ENCODE data around the gene MTMR6. TPM values are rescaled to one million over a fixed set of nuclear protein-coding genes. Genes with fewer than 3 reads are reported as not detected.

MTMR6 gene
- total RNA-seq, 1 experiment from 2014 or later, result 10.8 TPM

DNA sequence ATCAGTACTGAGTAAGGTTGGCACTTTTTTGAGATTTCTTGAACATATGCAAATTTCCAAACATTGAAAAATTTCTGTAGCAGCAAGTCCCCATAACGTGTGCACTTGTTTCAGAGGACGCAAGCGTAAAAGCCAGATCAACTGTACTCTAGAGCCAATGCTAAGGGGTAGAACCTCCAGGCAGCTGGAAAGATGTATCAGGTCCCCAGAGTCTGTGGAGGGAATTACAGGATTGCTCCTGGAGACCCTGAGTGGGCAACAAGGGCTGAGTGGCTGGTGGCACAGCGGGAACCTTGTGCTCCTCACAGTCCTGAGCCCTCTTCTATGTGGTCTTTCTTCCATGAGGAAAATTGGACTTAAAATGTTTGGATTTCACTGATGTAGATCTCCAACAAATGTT is 61.3 kb downstream of the MTMR6 start:
- no peaks in the 10 kb centered on the region for H3F3A ChIP-seq (ENCODE audit: insufficient read depth, low read depth)
- H3K79me2 ChIP-seq (ENCODE audit: low read depth), result no peaks in the 10 kb centered on the region
- no peaks in the 10 kb centered on the region for H3K4me1 ChIP-seq (replicated peaks; ENCODE audit: insufficient read depth)
- H3K27me3 ChIP-seq (ENCODE audit: insufficient read depth, low read depth), result peaks cover 93% of the 10 kb centered on the region
- no peaks in the 10 kb centered on the region for H3K36me3 ChIP-seq (ENCODE audit: low read depth)
- H2AFZ ChIP-seq, result no peak overlapping the region
- H3K27ac ChIP-seq, result no peak overlapping the region
- intact Hi-C loops (cut with micrococcal nuclease; ENCODE audit: unreplicated experiment), result no loop called here
- H3K4me3 ChIP-seq, result no peak overlapping the region
- no peak overlapping the region for H3K4me2 ChIP-seq
- POLR2A ChIA-PET (ENCODE audit: unreplicated experiment), result no interaction called here
- no peaks in the 10 kb centered on the region for H4K20me1 ChIP-seq (ENCODE audit: insufficient read depth)
- no peak for DNase-seq
- CTCF ChIA-PET, result no interaction called here
- H3K9me3 ChIP-seq (ENCODE audit: insufficient read depth, low read depth), result 0 out of 2 replicates have a peak, but pooled peaks cover 2% of the 10 kb centered on the region
- TF ChIP-seq EZH2 (IDR thresholded peaks at IDR 0.05; ENCODE audit: low read depth), result no peak
- TF ChIP-seq, protein P1, sequence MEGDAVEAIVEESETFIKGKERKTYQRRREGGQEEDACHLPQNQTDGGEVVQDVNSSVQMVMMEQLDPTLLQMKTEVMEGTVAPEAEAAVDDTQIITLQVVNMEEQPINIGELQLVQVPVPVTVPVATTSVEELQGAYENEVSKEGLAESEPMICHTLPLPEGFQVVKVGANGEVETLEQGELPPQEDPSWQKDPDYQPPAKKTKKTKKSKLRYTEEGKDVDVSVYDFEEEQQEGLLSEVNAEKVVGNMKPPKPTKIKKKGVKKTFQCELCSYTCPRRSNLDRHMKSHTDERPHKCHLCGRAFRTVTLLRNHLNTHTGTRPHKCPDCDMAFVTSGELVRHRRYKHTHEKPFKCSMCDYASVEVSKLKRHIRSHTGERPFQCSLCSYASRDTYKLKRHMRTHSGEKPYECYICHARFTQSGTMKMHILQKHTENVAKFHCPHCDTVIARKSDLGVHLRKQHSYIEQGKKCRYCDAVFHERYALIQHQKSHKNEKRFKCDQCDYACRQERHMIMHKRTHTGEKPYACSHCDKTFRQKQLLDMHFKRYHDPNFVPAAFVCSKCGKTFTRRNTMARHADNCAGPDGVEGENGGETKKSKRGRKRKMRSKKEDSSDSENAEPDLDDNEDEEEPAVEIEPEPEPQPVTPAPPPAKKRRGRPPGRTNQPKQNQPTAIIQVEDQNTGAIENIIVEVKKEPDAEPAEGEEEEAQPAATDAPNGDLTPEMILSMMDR (conservative IDR thresholded peaks at IDR 0.05), result no peak
- H3K9me2 ChIP-seq (ENCODE audit: insufficient read depth), result no peaks in the 10 kb centered on the region
- BruUV-seq (replicated peaks), result no TSS peak

DNA sequence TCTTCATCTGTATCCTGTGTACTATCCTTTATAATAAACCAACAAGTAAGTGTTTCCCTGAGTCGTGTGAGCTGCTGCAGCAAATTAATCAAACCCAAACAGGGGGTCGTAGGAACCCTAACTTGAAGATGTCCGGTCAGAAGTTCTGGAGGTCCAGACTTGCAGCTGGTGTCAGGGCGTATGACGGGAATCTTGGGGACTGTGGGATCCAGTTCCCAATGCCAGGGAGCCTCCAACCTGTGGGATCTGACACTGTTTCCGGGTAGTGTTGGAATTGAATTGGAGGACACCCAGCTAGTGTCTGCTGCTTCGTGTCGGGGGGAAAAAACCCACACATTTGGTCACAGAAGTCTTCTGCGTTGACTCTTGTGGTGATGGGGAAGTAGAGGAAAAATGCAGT is 63.1 kb downstream of the MTMR6 start:
- Histone ChIP-seq H3K4me3 (no peak overlapping the region), H3K9me2 (ENCODE audit: insufficient read depth) (no peaks in the 10 kb centered on the region), H3K79me2 (ENCODE audit: low read depth) (no peaks in the 10 kb centered on the region), H3K4me2 (no peak overlapping the region), H3K27ac (no peak overlapping the region), H3K9me3 (ENCODE audit: insufficient read depth, low read depth) (0 out of 2 replicates have a peak, but pooled peaks cover 2% of the 10 kb centered on the region), H2AFZ (no peak overlapping the region), H3K27me3 (ENCODE audit: insufficient read depth, low read depth) (peaks cover 95% of the 10 kb centered on the region), H4K20me1 (ENCODE audit: insufficient read depth) (no peaks in the 10 kb centered on the region), H3K4me1 (replicated peaks; ENCODE audit: insufficient read depth) (no peaks in the 10 kb centered on the region), H3F3A (ENCODE audit: insufficient read depth, low read depth) (no peaks in the 10 kb centered on the region), H3K36me3 (ENCODE audit: low read depth) (no peaks in the 10 kb centered on the region)
- CTCF ChIA-PET, result no interaction called here
- intact Hi-C loops (cut with micrococcal nuclease; ENCODE audit: unreplicated experiment), result no loop called here
- TF ChIP-seq, protein P1 (conservative IDR thresholded peaks at IDR 0.05), result no peak
- no peak for TF ChIP-seq EZH2 (IDR thresholded peaks at IDR 0.05; ENCODE audit: low read depth)
- BruUV-seq (replicated peaks), result no TSS peak
- DNase-seq, result no peak
- POLR2A ChIA-PET (ENCODE audit: unreplicated experiment), result no interaction called here

DNA sequence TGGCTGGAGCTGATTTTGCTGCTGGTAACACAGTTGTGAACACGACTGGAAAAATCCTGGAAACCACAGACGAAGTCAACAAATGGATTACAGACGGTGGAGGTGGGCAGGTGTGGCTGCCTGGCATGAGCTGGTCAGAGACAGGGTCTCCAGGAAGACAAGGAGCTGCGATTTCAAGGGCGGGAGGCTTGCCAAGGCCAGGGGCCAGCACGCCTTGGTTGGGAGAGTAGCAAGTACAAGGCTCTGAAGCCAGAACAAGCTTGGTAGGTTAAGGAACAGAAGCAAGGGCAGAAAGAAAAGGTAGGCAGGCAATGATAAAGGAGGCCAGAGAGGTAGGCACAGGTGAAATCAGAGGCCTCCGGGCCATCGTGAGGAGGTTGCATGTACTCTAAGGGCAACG is 64.5 kb downstream of the MTMR6 start:
- Histone ChIP-seq H3K4me3 (no peak overlapping the region), H3K4me2 (no peak overlapping the region), H3K27me3 (ENCODE audit: insufficient read depth, low read depth) (peaks cover 95% of the 10 kb centered on the region), H3K36me3 (ENCODE audit: low read depth) (no peaks in the 10 kb centered on the region), H3K9me2 (ENCODE audit: insufficient read depth) (no peaks in the 10 kb centered on the region), H3K9me3 (ENCODE audit: insufficient read depth, low read depth) (0 out of 2 replicates have a peak, but pooled peaks cover 2% of the 10 kb centered on the region), H3K4me1 (replicated peaks; ENCODE audit: insufficient read depth) (no peaks in the 10 kb centered on the region), H2AFZ (no peak overlapping the region), H3K27ac (no peak overlapping the region), H4K20me1 (ENCODE audit: insufficient read depth) (no peaks in the 10 kb centered on the region), H3F3A (ENCODE audit: insufficient read depth, low read depth) (no peaks in the 10 kb centered on the region), H3K79me2 (ENCODE audit: low read depth) (no peaks in the 10 kb centered on the region)
- intact Hi-C loops (cut with micrococcal nuclease; ENCODE audit: unreplicated experiment), result no loop called here
- no TSS peak for BruUV-seq (replicated peaks)
- DNase-seq, result no peak
- POLR2A ChIA-PET (ENCODE audit: unreplicated experiment), result no interaction called here
- CTCF ChIA-PET, result no interaction called here
- TF ChIP-seq EZH2 (IDR thresholded peaks at IDR 0.05; ENCODE audit: low read depth), result no peak
- TF ChIP-seq, protein P1 (conservative IDR thresholded peaks at IDR 0.05), result no peak
